HEK293T (cell line): ENCODE results near the gene LRPPRC.

Experiments
- ARNT ChIP-seq: fragments of 450-650 bp; IDR thresholded peaks from 2 replicates; pipeline ENCODE4 v1.6.1; 2017; ENCODE audit warnings: mild to moderate bottlenecking
- BHLHE40 ChIP-seq: fragments of 450-650 bp; IDR thresholded peaks from 2 replicates; pipeline ENCODE4 v1.6.1; 2016; ENCODE audit warnings: mild to moderate bottlenecking, moderate library complexity, borderline replicate concordance
- CTBP1 ChIP-seq: fragments of 450-650 bp; IDR thresholded peaks from 2 replicates; pipeline ENCODE4 v1.6.1; 2016; ENCODE audit warnings: borderline replicate concordance
- ELF4 ChIP-seq: fragments of 450-650 bp; IDR thresholded peaks from 2 replicates; pipeline ENCODE4 v1.6.1; 2017; ENCODE audit warnings: antibody characterized with exemption
- FOXA1 ChIP-seq: fragments of 450-650 bp; IDR thresholded peaks from 2 replicates; pipeline ENCODE4 v1.6.1; 2016; ENCODE audit warnings: mild to moderate bottlenecking
- FOXK2 ChIP-seq: fragments of 450-650 bp; IDR thresholded peaks from 2 replicates; pipeline ENCODE4 v1.6.1; 2016; ENCODE audit warnings: mild to moderate bottlenecking
- HDGF ChIP-seq: fragments of 450-650 bp; IDR thresholded peaks from 2 replicates; pipeline ENCODE4 v1.6.1; 2017; ENCODE audit warnings: antibody characterized with exemption, borderline replicate concordance
- L3MBTL2 ChIP-seq: fragments of 450-650 bp; conservative IDR thresholded peaks from 2 replicates; pipeline ENCODE4 v1.6.1; 2016; ENCODE audit warnings: mild to moderate bottlenecking
- LEF1 ChIP-seq: fragments of 450-650 bp; IDR thresholded peaks from 2 replicates; pipeline ENCODE4 v1.6.1; 2017; ENCODE audit warnings: mild to moderate bottlenecking, borderline replicate concordance
- NFRKB ChIP-seq: fragments of 450-650 bp; IDR thresholded peaks from 2 replicates; pipeline ENCODE4 v1.6.1; 2016; ENCODE audit warnings: mild to moderate bottlenecking, moderate library complexity
- PKNOX1 ChIP-seq: fragments of 450-650 bp; IDR thresholded peaks from 2 replicates; pipeline ENCODE4 v1.6.1; 2016
- SP1 ChIP-seq: fragments of 450-650 bp; IDR thresholded peaks from 2 replicates; pipeline ENCODE4 v1.6.1; 2017
- SUZ12 ChIP-seq: fragments of 450-650 bp; IDR thresholded peaks from 2 replicates; pipeline ENCODE4 v1.6.1; 2016; ENCODE audit warnings: mild to moderate bottlenecking
- TARDBP ChIP-seq: fragments of 450-650 bp; IDR thresholded peaks from 2 replicates; pipeline ENCODE4 v1.6.1; 2016

DNA sequence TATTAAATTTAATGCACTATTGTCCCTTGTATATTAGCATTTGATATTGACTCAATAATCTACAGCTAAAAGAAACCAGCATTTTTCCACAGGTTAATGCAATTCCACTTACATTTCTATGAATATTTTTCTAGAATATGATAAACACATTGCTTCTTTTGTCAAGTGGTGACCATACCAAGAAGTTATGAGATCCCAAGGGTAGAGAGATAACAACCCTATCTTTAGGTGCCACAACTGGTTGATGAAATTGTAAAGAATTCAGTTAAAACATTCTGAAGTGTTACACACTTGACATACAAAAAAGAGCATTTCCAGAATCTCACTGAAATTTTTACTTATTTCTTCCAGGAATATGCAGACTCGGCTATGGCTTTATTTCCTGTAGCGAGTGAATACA is 101.0 kb downstream of the LRPPRC start:
- TF ChIP-seq ELF4 (no peak), CTBP1 (no peak), FOXA1 (no peak), NFRKB (no peak), FOXK2 (no peak), SUZ12 (no peak), TARDBP (no peak), HDGF (no peak), SP1 (no peak), L3MBTL2 (no peak), BHLHE40 (no peak), PKNOX1 (no peak), LEF1 (no peak), ARNT (no peak)
